ENCODE measurements around the gene SNAPC1.

The SNAPC1 gene

GRCh38 chr14:61811882-61812346 lies 49.7 kb downstream of the SNAPC1 start:
- no peak for DNase-seq (ENCODE audit: low spot score)

DNA sequence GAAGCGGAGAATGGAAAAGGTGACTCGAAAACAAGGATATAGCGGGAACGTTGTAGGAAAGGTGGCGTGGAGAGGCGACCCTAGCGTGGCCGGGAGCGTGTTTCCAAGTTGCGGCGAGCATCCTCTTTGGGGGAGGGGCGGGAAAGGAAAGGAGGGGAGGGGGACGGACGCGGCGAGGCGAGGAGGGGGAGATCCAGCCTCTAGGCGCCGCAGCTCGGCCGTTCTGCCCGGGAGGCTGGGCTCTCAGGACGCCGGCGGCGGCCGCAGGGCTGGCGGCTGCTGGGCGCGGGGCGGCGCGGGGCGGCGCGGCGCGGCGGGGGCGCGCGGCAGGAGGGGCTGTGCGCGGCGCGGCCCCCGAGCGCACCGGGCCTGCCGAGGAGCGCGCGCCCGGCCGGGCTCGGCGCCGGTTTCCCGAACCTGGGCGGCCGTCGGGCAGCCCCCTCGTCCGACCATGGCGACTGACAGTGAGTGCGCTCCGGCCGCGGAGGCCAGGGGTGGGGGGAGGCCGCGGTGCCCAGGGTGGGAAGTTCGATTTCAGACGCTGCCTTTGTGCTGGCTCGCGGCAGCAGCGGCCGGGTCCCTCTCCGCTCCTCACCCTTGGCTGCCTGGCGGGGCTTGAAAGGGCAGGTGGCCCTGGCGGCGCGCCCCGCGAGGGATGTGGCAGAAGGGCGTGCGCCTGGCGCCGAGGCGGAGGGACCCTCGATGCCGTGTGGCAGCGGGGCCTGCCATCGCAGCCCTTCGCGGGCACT lies 50.3 kb downstream of the SNAPC1 start, which contains the start of gene SYT16:
SYT16 (plus strand) TSS at position 357 of the 749 bp plus-strand sequence.
- DNase-seq (ENCODE audit: low spot score): no peak

DNA sequence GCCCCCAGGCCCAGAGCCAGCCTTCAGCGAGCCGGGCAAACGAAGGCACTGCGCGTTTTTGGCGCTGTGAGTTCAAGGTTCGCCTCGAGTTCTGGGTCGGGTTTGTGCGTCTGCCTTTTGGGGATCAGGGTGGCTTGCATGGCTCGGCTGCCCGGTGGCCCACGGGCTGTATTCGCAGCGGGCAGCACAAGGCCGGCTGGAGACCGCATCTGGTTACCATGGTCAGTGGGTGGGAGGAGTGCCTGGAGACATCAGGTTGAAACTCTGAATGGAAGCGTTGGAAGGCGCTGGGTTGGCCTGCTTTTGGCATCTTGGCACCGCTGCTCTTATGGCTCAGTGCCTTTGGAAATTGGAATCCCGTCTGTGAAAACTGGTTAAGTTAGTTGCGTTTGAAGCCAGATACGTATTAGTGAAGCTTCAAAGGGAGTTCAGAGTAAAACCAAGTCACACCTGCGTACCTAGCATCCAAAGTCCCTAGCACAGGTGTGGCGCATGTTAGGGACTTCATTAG lies 50.9 kb downstream of the SNAPC1 start:
- DNase-seq (ENCODE audit: low spot score): no peak

- no peak for DNase-seq (ENCODE audit: low spot score)
Observed at GRCh38 chr14:61822458-61822857, 60.2 kb downstream of the SNAPC1 start.

- DNase-seq (ENCODE audit: low spot score): no peak
Observed at GRCh38 chr14:61832783-61833182, 70.6 kb downstream of the SNAPC1 start.

GRCh38 chr14:61836184-61836583 lies 74.0 kb downstream of the SNAPC1 start:
- DNase-seq (ENCODE audit: low spot score): no peak

DNA sequence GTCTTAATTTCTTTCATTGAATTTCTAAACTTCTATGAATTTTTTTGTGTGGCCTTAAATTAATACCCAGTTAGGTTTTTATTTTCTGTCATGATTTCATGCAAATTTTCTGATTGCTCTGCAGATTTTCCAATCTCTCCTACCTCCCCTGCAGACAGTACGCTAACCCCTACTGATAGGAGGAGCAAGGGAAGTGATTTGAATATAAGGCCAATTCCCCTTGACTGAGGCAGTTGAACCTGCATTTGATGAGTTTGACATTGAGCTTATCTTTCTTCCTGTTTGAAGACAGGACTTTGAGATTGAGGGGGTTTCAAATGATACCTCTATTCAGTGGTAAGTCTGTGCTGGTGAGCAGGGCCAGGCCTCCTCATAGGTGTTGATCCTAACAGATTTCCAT lies 74.6 kb downstream of the SNAPC1 start:
- DNase-seq (ENCODE audit: low spot score): no peak

GRCh38 chr14:61837336-61838229 lies 75.4 kb downstream of the SNAPC1 start:
- peak; percentile 84 for DNase-seq (ENCODE audit: low spot score)

- DNase-seq (ENCODE audit: low spot score): no peak
Observed at GRCh38 chr14:61838661-61839245, 76.5 kb downstream of the SNAPC1 start.

GRCh38 chr14:61839507-61839906 lies 77.3 kb downstream of the SNAPC1 start:
- no peak for DNase-seq (ENCODE audit: low spot score)

DNA sequence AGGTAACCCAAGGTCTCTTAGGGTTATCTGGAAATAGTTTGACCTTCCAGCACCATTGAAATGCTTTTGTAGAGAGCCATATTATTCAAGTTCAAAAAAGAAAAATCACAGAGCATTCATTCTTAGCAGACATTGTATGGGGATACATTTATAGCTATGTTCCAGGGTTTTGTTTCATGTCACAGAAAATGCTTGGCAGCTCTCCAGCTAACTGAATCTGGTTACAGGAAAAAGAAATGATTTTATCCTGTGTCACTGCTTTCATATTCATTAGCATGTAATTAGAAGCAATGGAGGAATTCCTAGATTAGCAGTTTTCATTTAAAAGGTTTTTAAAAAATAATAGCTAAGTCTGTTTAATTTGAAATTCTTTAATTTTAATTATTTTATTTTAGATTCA lies 78.9 kb downstream of the SNAPC1 start:
- no peak for DNase-seq (ENCODE audit: low spot score)
